Endothelial cell of umbilical vein (primary cell): ENCODE data around the gene LAIR2. TPM values are rescaled to one million over a fixed set of nuclear protein-coding genes. Genes with fewer than 3 reads are reported as not detected.
"Not testable (repeated sequence)": the region's sequence is repeated elsewhere in the genome, so short reads cannot be mapped to it uniquely, and the experiment has no call there.

Experiments
- BruUV-seq: library from RNA; stranded (reverse); fragments of 400-500 nt; replicated peaks from 2 replicates; lab custom pipeline; 2021; lab: Mats Ljungman, UMichigan
- CTCF ChIA-PET: fragments of 300-600, 350-600 bp; sonication (Branson Sonifier 250); formaldehyde crosslinking; loops from one replicate; lab custom pipeline; 2021; ENCODE audit warnings: antibody characterized with exemption, inconsistent platforms; lab: Charles Lee
- POLR2A ChIA-PET: fragments of 300-600, 350-600 bp; sonication (Branson Sonifier 250); formaldehyde crosslinking; loops from one replicate; lab custom pipeline; 2021; ENCODE audit warnings: antibody characterized with exemption, inconsistent platforms; lab: Charles Lee
- DNase-seq: peaks from one replicate; pipeline ENCODE4 v3.0.0-alpha.2; 2011; ENCODE audit warnings: low read depth, low spot score
- FAIRE-seq: peaks from 2 replicates; lab custom pipeline; 2011; peaks lifted over from hg19 to GRCh38; lab: Jason Lieb, UNC
- H2AFZ ChIP-seq: 2 replicates; pipeline ENCODE4 v1.6.0; 2012; ENCODE audit warnings: low read depth, low read length, control low read depth, inconsistent platforms
- H3K27ac ChIP-seq: 2 replicates; pipeline ENCODE4 v1.5.1; 2011; ENCODE audit warnings: low read depth, mild to moderate bottlenecking, control low read depth, low read length, moderate library complexity; ENCODE audit not compliant: insufficient read depth
- H3K27me3 ChIP-seq, 2 experiments: 2 replicates each; pipeline versions ENCODE4 v1.6.0 to v1.6.1; 2011; ENCODE audit warnings: low read length in 2 of 2, mixed read lengths in 1 of 2; ENCODE audit not compliant: control insufficient read depth in 2 of 2, insufficient read depth in 2 of 2
- H3K36me3 ChIP-seq, 2 experiments: 2 replicates in 1 of 2; 3 replicates in 1 of 2; pipeline ENCODE4 v1.5.1; 2011; ENCODE audit warnings: low read length in 2 of 2, mild to moderate bottlenecking in 1 of 2, moderate library complexity in 1 of 2; ENCODE audit not compliant: control insufficient read depth in 2 of 2, insufficient read depth in 2 of 2; ENCODE audit errors: extremely low read depth in 1 of 2
- H3K4me1 ChIP-seq: 3 replicates; pipeline ENCODE4 v1.5.1; 2011; ENCODE audit warnings: mild to moderate bottlenecking, low read length; ENCODE audit not compliant: control insufficient read depth, insufficient read depth; ENCODE audit errors: extremely low read depth
- H3K4me2 ChIP-seq: 2 replicates; pipeline ENCODE4 v1.6.1; 2011; ENCODE audit warnings: low read length, control low read depth, mixed read lengths; ENCODE audit not compliant: insufficient read depth
- H3K4me3 ChIP-seq, 3 experiments: fragments of 200-600 bp in 1 of 3; sonication (generic), shearing (Covaris generic) in 1 of 3; replicated peaks in 1 of 3; 2 replicates each; pipeline ENCODE4 v1.5.1; 2011 to 2016; ENCODE audit warnings: control low read depth in 3 of 3, low read length in 3 of 3, mild to moderate bottlenecking in 2 of 3, inconsistent platforms in 1 of 3, low read depth in 1 of 3, moderate library complexity in 1 of 3; ENCODE audit not compliant: insufficient read depth in 1 of 3
- H3K79me2 ChIP-seq: 2 replicates; pipeline ENCODE4 v1.6.0; 2012; ENCODE audit warnings: low read length, inconsistent platforms; ENCODE audit not compliant: control insufficient read depth, insufficient read depth
- H3K9ac ChIP-seq: replicated peaks from 2 replicates; pipeline ENCODE3; 2011; ENCODE audit warnings: low read length, control low read depth; ENCODE audit not compliant: insufficient read depth; ENCODE audit errors: extremely low read depth
- H3K9me1 ChIP-seq: replicated peaks from 3 replicates; pipeline ENCODE4 v1.6.0; 2011; ENCODE audit warnings: mild to moderate bottlenecking, low read length; ENCODE audit not compliant: control insufficient read depth, insufficient read depth; ENCODE audit errors: extremely low read depth
- H3K9me3 ChIP-seq: replicated peaks from 2 replicates; pipeline ENCODE4 v1.5.1; 2012; ENCODE audit warnings: low read length, inconsistent platforms; ENCODE audit not compliant: control insufficient read depth, insufficient read depth
- H4K20me1 ChIP-seq: replicated peaks from 2 replicates; pipeline ENCODE3; 2011; ENCODE audit warnings: mild to moderate bottlenecking, low read length; ENCODE audit not compliant: control insufficient read depth, insufficient read depth; ENCODE audit errors: extremely low read depth
- CTCF ChIP-seq, 2 donors: IDR thresholded peaks; 1 replicate in 1 of 2; 2 replicates in 1 of 2; pipeline ENCODE4 v1.5.1; 2011; ENCODE audit warnings: low read length in 2 of 2, mild to moderate bottlenecking in 2 of 2, moderate library complexity in 2 of 2, control low read depth in 1 of 2, inconsistent platforms in 1 of 2, low read depth in 1 of 2; ENCODE audit not compliant: insufficient read depth in 1 of 2; ENCODE audit errors: extremely low read depth in 1 of 2
- FOS ChIP-seq: IDR thresholded peaks from 2 replicates; pipeline ENCODE4 v1.6.1; 2011; ENCODE audit warnings: mild to moderate bottlenecking, low read length, moderate library complexity, borderline replicate concordance; ENCODE audit not compliant: insufficient read depth
- JUN ChIP-seq: IDR thresholded peaks from 2 replicates; pipeline ENCODE4 v1.6.1; 2011; ENCODE audit warnings: borderline replicate concordance, low read depth; ENCODE audit not compliant: insufficient read length, insufficient read depth
- MAX ChIP-seq: IDR thresholded peaks from 2 replicates; pipeline ENCODE4 v1.6.1; 2011; ENCODE audit not compliant: insufficient read depth, insufficient read length
- POLR2A ChIP-seq: IDR thresholded peaks from 2 replicates; pipeline ENCODE4 v1.6.1; 2012; ENCODE audit warnings: low read depth, mild to moderate bottlenecking, control low read depth, low read length
- POLR2AphosphoS5 ChIP-seq: IDR thresholded peaks from 2 replicates; pipeline ENCODE4 v1.6.1; 2012; ENCODE audit warnings: low read depth, mild to moderate bottlenecking, control low read depth, low read length, moderate library complexity; ENCODE audit not compliant: insufficient read depth
- dilution Hi-C: fragments of 300-500 bp; cut with MboI; formaldehyde crosslinking; loops from one replicate; pipeline ENCODE4 v1.15.0; 2019; ENCODE audit warnings: low sequenced_read_pairs; ENCODE audit not compliant: extremely low pct_ligation_motif_present
- intact Hi-C: fragments of 100-400 bp; cut with micrococcal nuclease; formaldehyde crosslinking; loops from one replicate; pipeline ENCODE4 v1.10.0; 2022
- polyA plus RNA-seq, 4 experiments: library from polyadenylated mRNA; depleted of rRNA in 3 of 4; stranded (reverse) in 3 of 4; unstranded in 1 of 4; fragments of >200 nt; gene quantifications; 2 replicates each; pipeline versions ENCODE4 v1.2.1 to v1.2.3, GENCODE V29; 2011 to 2012; ENCODE audit warnings: missing spikeins in 1 of 4
- total RNA-seq: library from RNA; stranded (reverse); gene quantifications from 2 replicates; pipeline ENCODE4 v1.2.3, GENCODE V29; 2021

LAIR2 gene
- total and polyA plus RNA-seq, 2 donors (not counting 3 experiments of a cell fraction or from before 2014, with no cell fraction given) = not detected

DNA sequence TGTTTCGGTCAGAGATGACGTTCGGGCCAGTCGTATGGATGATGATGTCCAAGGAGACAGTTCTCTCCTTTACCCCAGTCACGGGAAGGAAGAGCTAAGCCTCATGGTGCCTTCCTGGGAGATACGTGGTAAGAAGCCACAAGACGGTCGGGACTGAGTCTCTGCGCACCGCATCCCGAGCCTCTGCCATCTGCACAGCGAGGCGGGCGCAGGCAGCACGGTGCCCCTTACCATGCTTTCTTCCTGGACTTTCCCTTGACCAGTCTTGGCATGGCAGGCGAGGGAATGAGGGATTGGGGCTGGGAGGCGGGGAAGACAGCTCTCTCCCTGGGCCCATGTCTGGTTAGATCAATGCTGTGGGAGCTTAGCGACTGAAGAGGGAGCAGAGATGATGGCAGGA is 10.1 kb upstream of the LAIR2 start:
- TF ChIP-seq CTCF (IDR thresholded peaks at IDR 0.05; ENCODE audit: extremely low read depth in 1 of 2, insufficient read depth in 1 of 2, low read depth in 1 of 2, low read length in 2 of 2) (no peak), MAX (no peak), POLR2A (no peak), JUN (no peak), FOS (no peak), POLR2AphosphoS5 (no peak)
- Histone ChIP-seq H3K79me2 (no peaks in the 10 kb centered on the region), H3K9me1 (no peaks in the 10 kb centered on the region), H3K4me1 (no peaks in the 10 kb centered on the region), H4K20me1 (no peaks in the 10 kb centered on the region), H3K36me3 (no peaks in the 10 kb centered on the region), H3K4me3 (no peak overlapping the region), H3K9me3 (no peaks in the 10 kb centered on the region), H3K9ac (no peak overlapping the region), H3K27ac (no peak overlapping the region), H2AFZ (no peak overlapping the region), H3K4me2 (no peak overlapping the region), H3K27me3 (no peaks in the 10 kb centered on the region)
- DNase-seq (no peak), FAIRE-seq (no peak)
- CTCF ChIA-PET = no interaction called here
- intact Hi-C loops = no loop called here
- no TSS peak for BruUV-seq
- POLR2A ChIA-PET = no interaction called here
- dilution Hi-C loops = no loop called here

GRCh38 chr19:54493056-54493455 is 9.6 kb upstream of the LAIR2 start:
- intact Hi-C loops, H3K4me1 ChIP-seq, dilution Hi-C loops, H3K4me2 ChIP-seq, H3K27me3 ChIP-seq, H3K9me3 ChIP-seq, H3K27ac ChIP-seq, DNase-seq, H4K20me1 ChIP-seq, FAIRE-seq, H3K9ac ChIP-seq, POLR2A ChIA-PET, H3K79me2 ChIP-seq, H3K4me3 ChIP-seq, H2AFZ ChIP-seq, CTCF ChIA-PET, H3K9me1 ChIP-seq, H3K36me3 ChIP-seq, BruUV-seq: not testable (repeated sequence)
